GM21737 (cell line): ENCODE data around the gene SCYL2.

Source experiments
- ATAC-seq: cut with Tn5 transposase; IDR thresholded peaks from one replicate; pipeline ENCODE4 v1.9.1; 2021; ENCODE audit warnings: mild to moderate bottlenecking, moderate library complexity; ENCODE audit not compliant: unreplicated experiment

The SCYL2 gene

GRCh38 chr12:100372853-100373640 is 106.1 kb downstream of the SCYL2 start:
- no peak for ATAC-seq

- no peak for ATAC-seq
Measured at GRCh38 chr12:100375038-100375735, 108.2 kb downstream of the SCYL2 start.

- no peak for ATAC-seq
Measured at GRCh38 chr12:100376161-100376560, 109.2 kb downstream of the SCYL2 start.

GRCh38 chr12:100381379-100381778 is 114.4 kb downstream of the SCYL2 start:
- ATAC-seq, result no peak

GRCh38 chr12:100382338-100382737 is 115.4 kb downstream of the SCYL2 start:
- no peak for ATAC-seq

GRCh38 chr12:100383586-100384558 is 116.9 kb downstream of the SCYL2 start:
- ATAC-seq, result no peak

GRCh38 chr12:100384559-100384935 is 117.6 kb downstream of the SCYL2 start:
- no peak for ATAC-seq

GRCh38 chr12:100388382-100388781 is 121.4 kb downstream of the SCYL2 start:
- no peak for ATAC-seq
